Mucosa of rectum (tissue), 2 donors: ENCODE measurements around the gene MLLT6.
A peak's percentile ranks its signal among the peaks of the same experiment; 100 is the strongest.

ENCODE experiments used
- H3K27ac ChIP-seq, 2 donors: one replicate each; pipeline ENCODE4 v1.7.0; 2013; ENCODE audit warnings: inconsistent platforms in 2 of 2, low read depth in 2 of 2, low read length in 2 of 2
- H3K27me3 ChIP-seq, 2 donors: one replicate each; pipeline ENCODE4 v1.7.0; 2013; ENCODE audit warnings: low read length in 2 of 2; ENCODE audit not compliant: control insufficient read depth in 2 of 2, insufficient read depth in 2 of 2
- H3K36me3 ChIP-seq, 2 donors: one replicate each; pipeline ENCODE4 v1.7.0; 2013; ENCODE audit warnings: low read length in 2 of 2; ENCODE audit not compliant: control insufficient read depth in 2 of 2, insufficient read depth in 2 of 2
- H3K4me1 ChIP-seq, 2 donors: one replicate each; pipeline ENCODE4 v1.7.0; 2013; ENCODE audit warnings: low read length in 2 of 2, mild to moderate bottlenecking in 1 of 2; ENCODE audit not compliant: control insufficient read depth in 2 of 2, insufficient read depth in 2 of 2
- H3K4me3 ChIP-seq, 2 donors: one replicate each; pipeline ENCODE4 v1.7.0; 2013; ENCODE audit warnings: low read length in 2 of 2
- H3K9ac ChIP-seq, 2 donors: one replicate each; pipeline ENCODE4 v1.7.0; 2013; ENCODE audit warnings: low read length in 2 of 2, low read depth in 1 of 2, mild to moderate bottlenecking in 1 of 2
- H3K9me3 ChIP-seq, 2 donors: one replicate each; pipeline ENCODE4 v1.7.0; 2013; ENCODE audit warnings: low read length in 2 of 2; ENCODE audit not compliant: control insufficient read depth in 2 of 2
- donor health status: healthy.
- donor health status: Normal muscosa, but diverticular disease.

MLLT6 gene

DNA sequence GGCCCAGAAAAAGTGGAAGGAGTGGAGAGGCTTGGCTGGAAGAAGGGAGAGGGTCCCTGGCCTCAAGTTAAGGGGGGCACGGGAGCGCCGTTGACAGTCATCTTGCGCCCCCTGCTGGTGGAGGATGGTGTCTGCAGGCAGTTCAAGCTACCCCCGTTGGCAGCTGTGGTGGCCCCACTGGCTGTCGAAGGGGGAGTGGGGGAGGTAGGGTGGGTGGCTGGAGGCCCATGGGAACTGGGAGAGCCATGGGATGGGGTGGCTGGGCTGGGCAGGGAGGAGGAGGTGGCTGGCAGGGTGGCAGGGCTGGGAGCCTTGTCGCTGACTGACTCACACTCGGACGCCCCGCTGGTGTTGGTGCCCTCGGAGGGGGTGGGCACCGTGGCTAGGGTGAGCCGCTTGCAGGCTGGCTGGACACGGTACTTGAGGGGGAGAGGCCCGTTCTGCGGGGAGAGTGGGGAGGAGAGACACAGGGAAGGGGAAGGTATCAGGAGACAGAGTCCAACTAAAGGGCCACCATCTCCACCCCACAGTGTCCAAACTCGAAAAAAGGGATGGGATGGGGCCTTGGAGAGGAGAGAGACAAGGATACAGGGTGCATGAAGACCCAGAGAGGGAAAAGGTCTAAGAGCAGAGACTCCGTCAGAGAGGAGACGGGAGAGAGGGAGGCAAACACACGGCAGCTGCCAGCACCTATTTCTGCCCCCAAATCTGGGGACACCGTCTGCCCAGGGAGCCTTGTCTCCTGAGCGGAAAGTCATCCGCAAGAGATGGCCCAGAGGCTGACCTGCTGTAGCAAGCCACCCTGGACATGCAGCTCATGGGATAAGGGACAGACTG is 30.3 kb downstream of the MLLT6 start:
- Histone ChIP-seq H3K27ac (no peak overlapping the region), H3K4me1 (peaks cover 46 to 65% of the 10 kb centered on the region in 2 donors)

DNA sequence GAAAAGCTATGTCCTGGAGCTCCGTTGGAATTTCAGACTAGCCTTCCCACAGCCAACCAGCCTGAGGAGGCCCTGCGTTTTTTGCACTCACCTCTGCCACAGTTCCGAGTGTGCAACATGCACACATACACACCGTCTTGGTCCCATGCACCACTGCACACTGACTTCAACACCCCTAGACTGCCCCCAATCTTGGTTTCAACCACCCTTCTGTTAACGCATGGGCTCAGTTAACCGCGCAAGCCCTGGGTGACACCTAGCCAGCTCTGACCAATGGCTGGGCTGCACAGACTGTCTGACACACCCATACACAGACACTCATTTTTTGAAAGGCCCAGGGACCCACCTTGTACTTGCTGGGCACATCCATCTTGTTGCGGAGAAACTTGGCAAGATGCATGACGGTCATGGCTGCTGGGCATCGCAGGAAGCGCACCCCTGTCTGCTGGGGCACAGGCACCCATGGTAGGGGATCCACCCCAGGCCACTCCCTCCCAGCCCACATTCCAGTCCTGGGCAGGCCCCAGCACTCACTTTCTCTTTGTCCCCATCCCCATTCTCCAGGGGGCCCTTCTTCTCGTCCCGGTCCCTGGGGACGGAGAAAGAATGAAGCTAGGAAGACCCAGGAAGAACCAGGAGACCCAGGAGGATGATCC is 33.1 kb downstream of the MLLT6 start:
- H3K36me3 ChIP-seq, result peaks cover 10 to 15% of the 10 kb centered on the region in 2 donors
- no peak overlapping the region for H3K4me3 ChIP-seq
- H3K27me3 ChIP-seq, result no peaks in the 10 kb centered on the region
- H3K27ac ChIP-seq, result no peak overlapping the region
- H3K4me1 ChIP-seq, result peaks cover 41 to 58% of the 10 kb centered on the region in 2 donors
- H3K9ac ChIP-seq, result no peak overlapping the region
- H3K9me3 ChIP-seq, result no peaks in the 10 kb centered on the region

More for the DNA sequence above, 30.3 kb downstream of the MLLT6 start:
- no peak overlapping the region for H3K4me3 ChIP-seq
- H3K27me3 ChIP-seq, result no peaks in the 10 kb centered on the region
- no peaks in the 10 kb centered on the region for H3K9me3 ChIP-seq
- H3K9ac ChIP-seq, result no peak overlapping the region
- H3K36me3 ChIP-seq, result peaks cover 13 to 15% of the 10 kb centered on the region in 2 donors

DNA sequence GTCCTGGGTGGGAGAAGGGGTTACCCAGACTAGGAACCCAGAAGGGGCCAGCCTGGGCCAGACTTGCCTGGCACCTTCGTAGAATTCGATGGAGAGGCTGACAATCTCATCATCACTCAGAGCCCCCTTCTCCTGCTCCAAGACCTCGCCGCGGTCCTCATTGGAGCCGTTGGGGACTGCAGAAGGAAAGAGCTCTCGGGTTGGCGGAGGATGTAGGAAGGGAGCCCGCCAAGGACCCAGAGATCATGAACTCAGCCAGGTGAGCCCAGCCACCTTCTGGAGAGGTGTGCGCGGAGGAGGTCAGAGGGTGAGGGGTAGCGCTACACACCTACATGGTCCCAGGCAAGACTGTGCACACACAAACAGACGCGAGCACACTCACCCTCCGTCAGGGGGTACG is 33.6 kb downstream of the MLLT6 start:
- Histone ChIP-seq H3K36me3 (peaks cover 9 to 13% of the 10 kb centered on the region in 2 donors), H3K4me1 (peaks cover 40 to 58% of the 10 kb centered on the region in 2 donors), H3K27ac (no peak overlapping the region), H3K9ac (no peak overlapping the region), H3K9me3 (no peaks in the 10 kb centered on the region), H3K4me3 (no peak overlapping the region), H3K27me3 (no peaks in the 10 kb centered on the region)

DNA sequence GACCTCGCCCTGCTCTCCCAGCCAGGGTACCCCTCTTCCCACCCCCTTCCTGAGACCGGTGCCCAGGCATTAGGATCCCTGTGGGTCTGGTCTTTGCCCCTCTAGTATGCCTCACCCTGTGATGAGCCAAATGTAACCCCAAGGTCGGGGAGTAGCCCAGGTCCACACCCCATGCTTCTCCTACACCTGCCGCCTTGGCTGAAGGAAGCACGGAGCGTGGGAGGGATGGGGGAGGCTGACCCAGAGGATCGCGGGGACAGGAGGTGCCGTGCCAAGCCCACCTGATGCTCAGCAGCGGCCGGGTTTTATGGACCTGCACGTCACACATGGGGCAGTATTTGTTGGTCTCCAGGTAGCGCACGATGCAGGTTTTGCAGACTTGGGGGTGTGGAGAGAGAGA is 34.2 kb downstream of the MLLT6 start:
- Histone ChIP-seq H3K9me3 (no peaks in the 10 kb centered on the region), H3K9ac (no peak overlapping the region), H3K36me3 (peaks cover 6 to 7% of the 10 kb centered on the region in 2 donors), H3K4me1 (peaks cover 36 to 56% of the 10 kb centered on the region in 2 donors), H3K27ac (no peak overlapping the region), H3K4me3 (peak overlapping the region in 1 of 2 donors; percentile 12), H3K27me3 (no peaks in the 10 kb centered on the region)

DNA sequence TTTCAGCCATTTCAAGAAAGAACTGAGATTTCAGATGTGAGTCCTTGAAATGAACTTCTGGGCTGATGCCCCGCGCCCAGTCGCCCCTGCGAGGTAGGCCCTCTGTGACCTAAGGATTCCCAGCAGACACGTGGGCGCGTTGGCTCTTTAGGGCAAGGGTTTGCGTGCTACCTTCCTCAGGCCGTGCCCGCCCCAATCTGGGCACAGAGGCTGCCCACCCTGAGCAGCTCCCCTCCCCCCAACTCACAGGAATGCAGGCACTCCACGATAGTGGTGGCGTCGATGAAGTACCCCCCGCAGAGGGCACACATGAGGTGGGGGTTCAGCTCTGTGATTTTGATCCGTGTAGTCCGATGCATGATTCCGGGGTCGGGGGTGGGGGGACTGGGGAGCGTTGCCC is 35.0 kb downstream of the MLLT6 start:
- Histone ChIP-seq H3K36me3 (peaks cover 6 to 7% of the 10 kb centered on the region in 2 donors), H3K9ac (no peak overlapping the region)

DNA sequence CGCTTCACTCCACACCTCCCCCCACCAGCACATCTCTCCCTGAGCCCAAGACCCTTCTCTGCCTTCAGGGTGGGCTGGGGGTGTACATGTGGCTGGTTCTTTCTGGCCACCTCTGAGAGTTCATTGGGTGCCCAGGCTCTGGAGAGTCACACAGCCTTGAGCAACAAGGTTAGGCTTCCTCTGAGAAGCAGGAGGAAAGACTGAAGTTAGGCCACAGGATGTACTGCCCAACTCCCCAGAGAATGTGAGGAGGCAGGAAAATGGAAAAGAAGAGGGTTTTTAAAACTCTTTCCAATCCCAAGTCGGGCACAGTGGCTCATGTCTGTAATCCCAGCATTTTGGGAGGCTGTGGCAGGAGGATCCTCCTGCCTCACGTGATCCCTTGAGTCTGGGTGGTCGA is 35.7 kb downstream of the MLLT6 start:
- Histone ChIP-seq H3K9ac (no peak overlapping the region), H3K9me3 (no peaks in the 10 kb centered on the region), H3K27ac (no peak overlapping the region), H3K4me1 (peaks cover 33 to 47% of the 10 kb centered on the region in 2 donors), H3K27me3 (no peaks in the 10 kb centered on the region), H3K4me3 (no peak overlapping the region), H3K36me3 (peaks cover 5 to 6% of the 10 kb centered on the region in 2 donors)

More for the DNA sequence above, 35.0 kb downstream of the MLLT6 start:
- Histone ChIP-seq H3K4me1 (peaks cover 35 to 55% of the 10 kb centered on the region in 2 donors), H3K4me3 (no peak overlapping the region), H3K27me3 (no peaks in the 10 kb centered on the region), H3K27ac (no peak overlapping the region), H3K9me3 (no peaks in the 10 kb centered on the region)

DNA sequence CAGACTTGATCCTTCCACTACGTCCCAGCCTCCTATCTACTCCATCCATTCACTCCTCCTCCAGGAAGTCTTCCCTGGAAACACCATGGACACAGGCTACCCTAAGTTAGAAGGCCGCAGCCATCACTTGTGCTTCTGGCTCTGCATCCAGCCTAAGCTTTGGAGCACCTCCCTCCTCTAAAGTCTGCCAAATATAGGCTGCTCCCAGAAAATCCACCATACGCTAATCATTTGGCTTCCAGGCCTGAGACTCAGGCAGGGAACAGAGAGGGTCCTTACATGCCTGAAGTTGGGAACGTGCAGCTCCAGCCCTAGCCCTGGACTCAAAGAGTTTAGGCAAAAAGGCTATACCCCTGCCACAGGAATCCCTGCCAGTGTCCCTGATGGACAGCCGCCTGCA is 36.4 kb downstream of the MLLT6 start:
- Histone ChIP-seq H3K9me3 (no peaks in the 10 kb centered on the region), H3K36me3 (peaks cover 4 to 6% of the 10 kb centered on the region in 2 donors), H3K4me3 (no peak overlapping the region), H3K27ac (peak overlapping the region; percentile 92 to 94), H3K9ac (peak overlapping the region; percentile 44 to 68), H3K27me3 (no peaks in the 10 kb centered on the region), H3K4me1 (peaks cover 37 to 50% of the 10 kb centered on the region in 2 donors)

DNA sequence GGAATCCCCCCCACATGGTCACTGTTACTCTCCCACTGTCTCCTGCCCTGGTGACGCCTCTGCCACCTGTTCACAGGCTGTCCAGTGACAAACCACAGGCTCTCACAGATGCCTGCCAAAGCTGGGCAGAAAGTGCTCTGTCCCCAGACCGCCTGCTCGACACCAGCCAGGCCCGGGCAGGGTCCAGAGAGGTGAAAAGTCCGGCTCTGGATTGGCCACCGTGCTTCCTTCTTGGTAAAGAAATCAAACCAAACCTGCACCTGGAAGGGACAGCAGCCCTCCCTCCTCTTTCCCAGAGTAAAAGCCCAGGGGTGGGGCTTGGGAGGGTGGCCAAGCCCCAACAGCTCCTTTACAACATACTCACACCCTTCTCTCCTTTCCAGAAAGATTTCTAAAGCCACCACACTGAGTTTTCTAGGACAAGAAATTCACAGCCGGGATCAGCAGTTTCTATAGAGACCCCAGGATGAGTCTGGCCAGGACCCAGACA is 36.9 kb downstream of the MLLT6 start:
- Histone ChIP-seq H3K27me3 (no peaks in the 10 kb centered on the region), H3K36me3 (peaks cover 4 to 6% of the 10 kb centered on the region in 2 donors), H3K4me3 (peak overlapping the region; percentile 32 to 42), H3K4me1 (peaks cover 42 to 55% of the 10 kb centered on the region in 2 donors), H3K9ac (peak overlapping the region; percentile 68 to 71), H3K9me3 (no peaks in the 10 kb centered on the region), H3K27ac (peak overlapping the region; percentile 92 to 94)

DNA sequence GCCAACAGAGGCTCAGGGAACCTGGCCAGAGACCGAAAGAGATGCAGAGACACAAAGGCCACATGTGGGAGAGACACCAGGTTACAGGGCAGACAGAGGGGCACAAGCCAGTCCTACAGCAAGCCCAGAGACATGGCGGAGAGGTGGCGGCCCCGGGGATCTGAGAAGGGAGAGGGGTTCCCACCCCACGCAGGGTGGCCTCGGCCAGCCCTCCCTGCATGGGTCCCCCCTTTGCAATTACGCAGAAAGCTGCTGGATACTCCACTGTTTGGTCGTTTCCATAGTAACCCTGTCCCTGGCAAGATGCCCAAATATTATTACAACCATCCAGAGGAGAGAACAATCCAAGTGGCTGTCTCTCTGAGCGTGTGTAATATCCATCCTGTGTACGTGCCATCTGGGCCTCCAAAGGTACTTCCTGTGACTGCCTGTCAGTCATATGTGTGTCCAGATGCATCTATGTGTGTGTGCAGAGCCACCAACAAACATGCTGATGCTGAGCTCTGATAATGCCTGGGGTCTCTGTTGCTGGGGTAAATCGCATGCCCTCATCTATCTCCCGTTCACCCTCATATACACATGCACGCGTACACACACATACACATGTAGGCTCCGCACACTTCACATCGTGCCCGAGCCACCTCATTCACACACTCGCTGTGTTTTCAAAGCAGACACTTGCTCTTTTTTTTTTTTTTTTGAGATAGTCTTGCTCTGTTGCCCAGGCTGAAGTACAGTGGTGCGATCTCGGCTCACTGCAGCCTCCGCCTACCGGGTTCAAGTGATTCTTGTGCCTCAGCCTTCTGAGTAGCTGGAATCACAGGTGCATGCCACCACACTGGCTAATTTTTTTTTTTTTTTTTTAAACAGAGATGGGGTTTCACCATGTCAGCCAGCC is 37.6 kb downstream of the MLLT6 start:
- H3K9ac ChIP-seq, result peak overlapping the region; percentile 68 to 71
- peaks cover 45 to 55% of the 10 kb centered on the region in 2 donors for H3K4me1 ChIP-seq
- H3K9me3 ChIP-seq, result no peaks in the 10 kb centered on the region
- H3K4me3 ChIP-seq, result peak overlapping the region; percentile 32 to 42
- no peaks in the 10 kb centered on the region for H3K27me3 ChIP-seq
- peaks cover 4 to 6% of the 10 kb centered on the region in 2 donors for H3K36me3 ChIP-seq
- H3K27ac ChIP-seq, result peak overlapping the region; percentile 92 to 94
